MCF 10A (cell line): Measurements from ENCODE around the gene CTU2. TPM values are rescaled to one million over a fixed set of nuclear protein-coding genes. Genes with fewer than 3 reads are reported as not detected.

Experiments
- BruUV-seq: library from RNA; stranded (reverse); fragments of 400-500 nt; replicated peaks from 2 replicates; lab custom pipeline; 2021; lab: Mats Ljungman, UMichigan
- CTCF ChIA-PET: fragments of 300-600 bp; sonication (Branson Sonifier 250); formaldehyde crosslinking; extraction: SDS; loops from one replicate; lab custom pipeline; 2021; ENCODE audit warnings: antibody characterized with exemption, inconsistent platforms; lab: Yijun Ruan, JAX
- POLR2A ChIA-PET: fragments of 300-600, 350-650 bp; sonication (Branson Sonifier 250); formaldehyde crosslinking; extraction: SDS; loops from one replicate; lab custom pipeline; 2020; ENCODE audit warnings: antibody characterized with exemption, inconsistent platforms; lab: Yijun Ruan, JAX
- DNase-seq: peaks from one replicate; pipeline ENCODE4 v3.0.0-alpha.2; 2018; ENCODE audit not compliant: unreplicated experiment
- H3K27ac Mint-ChIP-seq: one replicate; pipeline ENCODE4 v1.8.0; 2022; ENCODE audit warnings: mild to moderate bottlenecking, low read depth, mixed read lengths; ENCODE audit not compliant: unreplicated experiment
- H3K27me3 Mint-ChIP-seq: one replicate; pipeline ENCODE4 v1.8.0; 2022; ENCODE audit warnings: mixed read lengths; ENCODE audit not compliant: insufficient read depth, unreplicated experiment
- H3K36me3 Mint-ChIP-seq: one replicate; pipeline ENCODE4 v1.8.0; 2022; ENCODE audit warnings: mild to moderate bottlenecking, moderate library complexity, mixed read lengths; ENCODE audit not compliant: insufficient read depth, unreplicated experiment
- H3K4me1 Mint-ChIP-seq: one replicate; pipeline ENCODE4 v1.8.0; 2022; ENCODE audit warnings: mixed read lengths; ENCODE audit not compliant: insufficient read depth, unreplicated experiment
- H3K4me3 Mint-ChIP-seq: one replicate; pipeline ENCODE4 v1.8.0; 2022; ENCODE audit warnings: mild to moderate bottlenecking, moderate library complexity, mixed read lengths; ENCODE audit not compliant: unreplicated experiment
- H3K9me3 Mint-ChIP-seq: one replicate; pipeline ENCODE4 v1.8.0; 2022; ENCODE audit warnings: mixed read lengths; ENCODE audit not compliant: unreplicated experiment
- intact Hi-C: fragments of 100-400 bp; cut with micrococcal nuclease; formaldehyde crosslinking; loops from 2 replicates; pipeline ENCODE4 v1.14.1; 2022
- total RNA-seq: library from RNA; stranded (reverse); gene quantifications from 2 replicates; pipeline ENCODE4 v1.2.3, GENCODE V29; 2022
- TF ChIP-seq, protein P1 (sequence below): fragments of 200-600 bp; IDR thresholded peaks from one replicate; pipeline ENCODE4 v1.8.0; 2022; ENCODE audit warnings: antibody characterized with exemption, mild to moderate bottlenecking; ENCODE audit not compliant: unreplicated experiment

Gene CTU2
- total RNA-seq, 1 experiment from 2014 or later = 40.8 TPM

DNA sequence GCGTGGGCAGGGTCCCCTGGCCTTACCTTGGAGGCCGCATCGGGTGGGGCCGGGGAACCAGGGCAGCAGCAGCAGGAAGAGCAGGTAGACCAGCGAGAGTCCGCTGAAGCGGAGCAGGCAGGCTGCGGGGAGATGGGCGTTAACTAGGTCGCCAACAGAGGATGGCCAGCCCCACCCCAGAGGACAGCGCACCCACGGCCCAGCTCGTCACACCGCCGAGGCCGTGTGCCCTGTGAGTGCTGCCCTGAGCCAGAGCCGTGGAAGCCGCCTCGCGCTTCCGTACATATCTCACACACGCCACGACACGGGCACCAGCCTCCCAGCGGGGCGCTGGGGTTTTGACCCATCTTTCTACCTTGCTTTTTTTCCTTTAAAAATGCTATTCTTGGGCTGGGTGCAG is 43.1 kb downstream of the CTU2 start:
- Mint-ChIP-seq H3K36me3 (peaks cover 20% of the 10 kb centered on the region), H3K4me3 (no peak overlapping the region), H3K9me3 (no peaks in the 10 kb centered on the region), H3K27ac (no peak overlapping the region), H3K27me3 (no peaks in the 10 kb centered on the region), H3K4me1 (no peaks in the 10 kb centered on the region)
- ChIA-PET POLR2A (no interaction called here), CTCF (interaction anchor here (0.6 to 2.0 kb wide), 2 partner anchors 10 to 12 kb away, joined by 3 to 13 read pairs; no protein-coding TSS in a partner anchor)
- no TSS peak for BruUV-seq
- DNase-seq = no peak
- intact Hi-C loops = no loop called here
- TF ChIP-seq, protein P1, sequence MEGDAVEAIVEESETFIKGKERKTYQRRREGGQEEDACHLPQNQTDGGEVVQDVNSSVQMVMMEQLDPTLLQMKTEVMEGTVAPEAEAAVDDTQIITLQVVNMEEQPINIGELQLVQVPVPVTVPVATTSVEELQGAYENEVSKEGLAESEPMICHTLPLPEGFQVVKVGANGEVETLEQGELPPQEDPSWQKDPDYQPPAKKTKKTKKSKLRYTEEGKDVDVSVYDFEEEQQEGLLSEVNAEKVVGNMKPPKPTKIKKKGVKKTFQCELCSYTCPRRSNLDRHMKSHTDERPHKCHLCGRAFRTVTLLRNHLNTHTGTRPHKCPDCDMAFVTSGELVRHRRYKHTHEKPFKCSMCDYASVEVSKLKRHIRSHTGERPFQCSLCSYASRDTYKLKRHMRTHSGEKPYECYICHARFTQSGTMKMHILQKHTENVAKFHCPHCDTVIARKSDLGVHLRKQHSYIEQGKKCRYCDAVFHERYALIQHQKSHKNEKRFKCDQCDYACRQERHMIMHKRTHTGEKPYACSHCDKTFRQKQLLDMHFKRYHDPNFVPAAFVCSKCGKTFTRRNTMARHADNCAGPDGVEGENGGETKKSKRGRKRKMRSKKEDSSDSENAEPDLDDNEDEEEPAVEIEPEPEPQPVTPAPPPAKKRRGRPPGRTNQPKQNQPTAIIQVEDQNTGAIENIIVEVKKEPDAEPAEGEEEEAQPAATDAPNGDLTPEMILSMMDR = no peak

DNA sequence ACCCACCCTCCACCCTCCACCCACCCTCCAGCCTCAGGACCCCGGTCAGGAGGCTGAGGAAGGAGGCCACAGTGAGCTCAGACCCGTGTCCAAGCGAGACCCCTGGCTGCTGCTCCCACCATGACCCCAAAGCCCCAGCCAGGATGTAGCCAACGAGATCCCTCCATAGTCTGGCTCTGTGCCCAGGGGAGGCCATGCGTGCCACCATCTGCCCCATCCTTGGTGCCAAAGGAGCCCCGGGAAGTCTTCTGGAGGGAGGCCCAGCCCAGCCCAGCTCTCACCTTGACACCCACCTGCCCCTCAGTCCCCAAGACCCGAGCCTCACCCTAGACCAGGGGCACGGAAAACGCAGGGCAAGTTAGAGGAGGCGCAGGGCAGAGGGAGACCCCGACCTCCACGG is 44.6 kb downstream of the CTU2 start:
- TF ChIP-seq, protein P1 = no peak
- DNase-seq = no peak
- no TSS peak for BruUV-seq
- peaks cover 8% of the 10 kb centered on the region for H3K4me1 Mint-ChIP-seq
- no peak overlapping the region for H3K27ac Mint-ChIP-seq
- intact Hi-C loops = no loop called here
- POLR2A ChIA-PET = no interaction called here
- H3K36me3 Mint-ChIP-seq = peaks cover 20% of the 10 kb centered on the region
- H3K9me3 Mint-ChIP-seq = no peaks in the 10 kb centered on the region
- CTCF ChIA-PET = interaction anchor here (0.5 to 1.3 kb wide), 2 partner anchors 9 to 12 kb away, joined by 3 read pairs; no protein-coding TSS in a partner anchor
- H3K27me3 Mint-ChIP-seq = no peaks in the 10 kb centered on the region
- no peak overlapping the region for H3K4me3 Mint-ChIP-seq

DNA sequence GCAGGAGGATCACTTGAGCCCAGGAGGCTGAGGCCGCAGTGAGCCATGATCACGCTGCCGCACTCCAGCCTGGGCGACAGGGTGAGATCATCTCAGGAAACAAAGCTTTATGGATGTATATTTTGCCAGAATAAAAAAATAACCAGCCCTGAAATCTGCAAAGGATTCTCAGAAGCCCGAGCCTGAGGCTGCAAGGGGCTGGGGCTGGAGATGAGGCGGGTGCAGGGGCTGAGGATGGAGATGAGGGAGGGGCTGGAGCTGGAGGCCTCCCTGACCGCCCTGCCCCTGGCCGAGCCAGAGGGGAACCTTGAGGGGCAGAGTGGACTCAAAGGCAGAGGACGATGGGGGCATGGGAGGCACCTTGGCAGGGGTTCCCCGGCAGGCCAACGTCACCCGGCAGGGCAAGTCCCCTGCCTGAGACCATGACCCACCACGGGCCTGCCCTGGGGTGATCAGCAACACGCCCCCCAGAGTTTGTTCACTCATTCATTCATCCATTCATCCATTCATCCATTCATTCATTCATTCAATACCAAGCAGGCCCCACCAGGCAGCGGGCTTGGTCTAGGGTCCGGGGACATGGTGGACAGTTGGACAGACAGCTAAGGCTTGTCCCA is 46.2 kb downstream of the CTU2 start:
- H3K4me3 Mint-ChIP-seq = no peak overlapping the region
- intact Hi-C loops = no loop called here
- H3K27ac Mint-ChIP-seq = no peak overlapping the region
- ChIA-PET POLR2A (no interaction called here), CTCF (interaction anchor here (0.6 to 1.3 kb wide), 3 partner anchors 9 to 28 kb away, joined by 3 to 6 read pairs (median 6); no protein-coding TSS in a partner anchor)
- TF ChIP-seq, protein P1 = no peak
- DNase-seq = no peak
- H3K36me3 Mint-ChIP-seq = peaks cover 16% of the 10 kb centered on the region
- peaks cover 8% of the 10 kb centered on the region for H3K4me1 Mint-ChIP-seq
- H3K27me3 Mint-ChIP-seq = no peaks in the 10 kb centered on the region
- H3K9me3 Mint-ChIP-seq = no peaks in the 10 kb centered on the region
- BruUV-seq = no TSS peak

DNA sequence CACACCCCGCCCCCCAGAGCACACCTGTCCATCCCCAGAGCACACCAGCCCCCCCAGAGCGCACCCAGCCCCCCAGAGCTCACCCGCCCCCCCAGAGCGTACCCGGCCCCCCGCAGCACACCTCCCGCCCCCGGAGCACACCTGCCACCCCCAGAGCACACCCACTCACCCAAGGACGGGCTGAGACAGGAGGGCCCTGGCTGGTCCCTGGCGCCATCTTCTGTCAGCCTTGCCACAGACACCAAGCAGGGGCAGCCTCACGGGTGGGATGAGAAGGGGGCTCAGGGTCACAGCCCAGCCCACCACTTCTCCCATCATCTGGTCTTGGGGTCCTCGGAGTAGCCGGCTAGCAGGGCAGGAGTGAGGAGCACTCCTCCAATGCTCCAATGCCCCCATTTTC is 46.9 kb downstream of the CTU2 start:
- TF ChIP-seq, protein P1 = no peak
- H3K27me3 Mint-ChIP-seq = no peaks in the 10 kb centered on the region
- H3K27ac Mint-ChIP-seq = no peak overlapping the region
- H3K36me3 Mint-ChIP-seq = peaks cover 14% of the 10 kb centered on the region
- POLR2A ChIA-PET = interaction anchor here (1.4 to 3.5 kb wide), 2 partner anchors 17 to 30 kb away, joined by 4 to 13 read pairs; no protein-coding TSS in a partner anchor
- no peak for DNase-seq
- CTCF ChIA-PET = interaction anchor here (1.0 to 3.2 kb wide), 3 partner anchors 10 to 16 kb away, joined by 5 to 19 read pairs (median 14); no protein-coding TSS in a partner anchor
- no peaks in the 10 kb centered on the region for H3K9me3 Mint-ChIP-seq
- peaks cover 8% of the 10 kb centered on the region for H3K4me1 Mint-ChIP-seq
- intact Hi-C loops = no loop called here
- no TSS peak for BruUV-seq
- no peak overlapping the region for H3K4me3 Mint-ChIP-seq
